HepG2 (cell line): ENCODE data around the gene SEMA3B. TPM values are rescaled to one million over a fixed set of nuclear protein-coding genes. Genes with fewer than 3 reads are reported as not detected.

Experiments
- CEBPB ChIP-seq: IDR thresholded peaks from 2 replicates; pipeline ENCODE4 v1.6.1; 2011; ENCODE audit warnings: low read depth, low read length, improper control_type of control experiment, borderline replicate concordance
- HNF1B ChIP-seq: sonication (generic); formaldehyde crosslinking; IDR thresholded peaks from 2 replicates; pipeline ENCODE4 v1.5.1; 2020; ENCODE audit warnings: mild to moderate bottlenecking, moderate library complexity, missing genetic modification reagents
- RXRB ChIP-seq: IDR thresholded peaks from 2 replicates; pipeline ENCODE4 v1.6.1; 2016; ENCODE audit warnings: borderline replicate concordance, missing genetic modification reagents, missing compliant biosample characterization
- SNAI1 ChIP-seq: sonication (generic); formaldehyde crosslinking; IDR thresholded peaks from 2 replicates; pipeline ENCODE4 v1.5.0; 2020; ENCODE audit warnings: mild to moderate bottlenecking, missing genetic modification reagents, borderline replicate concordance
- TBX2 ChIP-seq: sonication (generic); formaldehyde crosslinking; IDR thresholded peaks from 2 replicates; pipeline ENCODE4 v1.5.0; 2020; ENCODE audit warnings: missing genetic modification reagents, mild to moderate bottlenecking, borderline replicate concordance
- ZBTB10 ChIP-seq: sonication (generic); formaldehyde crosslinking; IDR thresholded peaks from 2 replicates; pipeline ENCODE4 v1.4.0; 2020; ENCODE audit warnings: missing genetic modification reagents, borderline replicate concordance
- ZFY ChIP-seq: sonication (generic); formaldehyde crosslinking; IDR thresholded peaks from 2 replicates; pipeline ENCODE4 v1.4.0; 2020; ENCODE audit warnings: missing genetic modification reagents
- ZIK1 ChIP-seq: sonication (generic); formaldehyde crosslinking; IDR thresholded peaks from 2 replicates; pipeline ENCODE4 v1.5.0; 2020; ENCODE audit warnings: mild to moderate bottlenecking, low read depth, missing genetic modification reagents, borderline replicate concordance
- ZNF124 ChIP-seq: sonication (generic); formaldehyde crosslinking; IDR thresholded peaks from 2 replicates; pipeline ENCODE4 v1.4.0; 2020; ENCODE audit warnings: missing genetic modification reagents
- ZNF264 ChIP-seq: sonication (generic); formaldehyde crosslinking; IDR thresholded peaks from 2 replicates; pipeline ENCODE4 v1.4.0; 2020; ENCODE audit warnings: missing genetic modification reagents
- ZNF33A ChIP-seq: sonication (generic); formaldehyde crosslinking; IDR thresholded peaks from 2 replicates; pipeline ENCODE4 v1.5.1; 2020; ENCODE audit warnings: missing genetic modification reagents, mild to moderate bottlenecking, moderate library complexity, borderline replicate concordance
- ZNF430 ChIP-seq: sonication (generic); formaldehyde crosslinking; IDR thresholded peaks from 2 replicates; pipeline ENCODE4 v1.9.0; 2021; ENCODE audit warnings: mild to moderate bottlenecking, missing genetic modification reagents
- ZNF609 ChIP-seq: sonication (generic); formaldehyde crosslinking; IDR thresholded peaks from 2 replicates; pipeline ENCODE4 v1.4.0; 2020; ENCODE audit warnings: mild to moderate bottlenecking, missing genetic modification reagents, borderline replicate concordance
- ZNF710 ChIP-seq: sonication (generic); formaldehyde crosslinking; IDR thresholded peaks from 2 replicates; pipeline ENCODE4 v1.5.0; 2020; ENCODE audit warnings: mild to moderate bottlenecking, missing genetic modification reagents, borderline replicate concordance
- ZNF772 ChIP-seq: sonication (generic); formaldehyde crosslinking; IDR thresholded peaks from 2 replicates; pipeline ENCODE4 v1.5.0; 2020; ENCODE audit warnings: mild to moderate bottlenecking, missing genetic modification reagents
- ZSCAN29 ChIP-seq: sonication (generic); formaldehyde crosslinking; conservative IDR thresholded peaks from 2 replicates; pipeline ENCODE4 v1.4.0; 2020; ENCODE audit warnings: mild to moderate bottlenecking, missing genetic modification reagents
- polyA plus RNA-seq, 8 experiments: library from polyadenylated mRNA; depleted of rRNA in 3 of 8; stranded (reverse) in 7 of 8; unstranded in 1 of 8; fragments of >200 nt; fragmentation: Illumina TruSeq in 4 of 8; extraction: Trizol in 4 of 8; gene quantifications; 2 replicates each; pipeline versions ENCODE4 v1.2.1 to v1.2.3, GENCODE V29; 2011 to 2016; ENCODE audit warnings: low read depth in 4 of 8, missing spikeins in 1 of 8, mixed read lengths in 1 of 8; ENCODE audit not compliant: insufficient read depth in 1 of 8
- total RNA-seq, 5 experiments: library from RNA; depleted of rRNA; stranded (reverse); fragments of >200 nt; fragmentation: Illumina TruSeq; extraction: Trizol; gene quantifications; 2 replicates each; pipeline ENCODE4 v1.2.3, GENCODE V29; 2016; ENCODE audit warnings: low read depth in 1 of 5

The SEMA3B gene
- total and polyA plus RNA-seq, 2 of the 13 experiments (the other 11 are each of a cell fraction or from before 2014, with no cell fraction given), result 93.2 to 158 TPM

- TF ChIP-seq ZIK1 (CRISPR knock-in tag), result no peak
- peak; percentile 86 for TF ChIP-seq ZFY (CRISPR knock-in tag)
- TF ChIP-seq ZNF33A, result no peak; the same call in 1 of the 2 replicates
- TF ChIP-seq ZBTB10 (CRISPR knock-in tag), result peak; percentile 96
- 0 out of 2 replicates have a peak, but pooled peaks have one; percentile 30 for TF ChIP-seq SNAI1 (CRISPR knock-in tag)
- 0 out of 2 replicates have a peak, but pooled peaks have one; percentile 26 for TF ChIP-seq ZNF124 (CRISPR knock-in tag)
- no peak for TF ChIP-seq ZNF710 (CRISPR knock-in tag)
- 0 out of 2 replicates have a peak, but pooled peaks have one; percentile 68 for TF ChIP-seq ZNF772 (CRISPR knock-in tag)
- no peak for TF ChIP-seq HNF1B (CRISPR knock-in tag)
- peak; percentile 61; the same call in 1 of the 2 replicates for TF ChIP-seq ZNF430 (CRISPR knock-in tag)
- TF ChIP-seq CEBPB, result no peak
- peak; percentile 45; the same call in 1 of the 2 replicates for TF ChIP-seq ZSCAN29 (CRISPR knock-in tag)
- no peak for TF ChIP-seq ZNF264 (CRISPR knock-in tag)
- TF ChIP-seq ZNF609 (CRISPR knock-in tag), result peak; percentile 68
- peak; percentile 77 for TF ChIP-seq RXRB (CRISPR knock-in tag)
- peak; percentile 24; the same call in 1 of the 2 replicates for TF ChIP-seq TBX2 (CRISPR knock-in tag)
Observed at GRCh38 chr3:50321336-50322114, 52.6 kb downstream of the SEMA3B start (continued).
